GM12891 (cell line): ENCODE data around the gene CD22.
"Not testable (repeated sequence)": the region's sequence is repeated elsewhere in the genome, so short reads cannot be mapped to it uniquely, and the experiment has no call there.

Source experiments
- POLR2A ChIP-seq: IDR thresholded peaks from 2 replicates; pipeline ENCODE4 v1.6.1; 2011; ENCODE audit warnings: low read depth, low read length, control low read depth
- POLR2AphosphoS5 ChIP-seq: IDR thresholded peaks from 2 replicates; pipeline ENCODE4 v1.6.1; 2011; ENCODE audit warnings: low read depth, low read length, control low read depth
- POU2F2 ChIP-seq: IDR thresholded peaks from 2 replicates; pipeline ENCODE4 v1.6.1; 2011; ENCODE audit warnings: low read depth, mild to moderate bottlenecking, control low read depth, low read length, moderate library complexity
- TAF1 ChIP-seq: IDR thresholded peaks from 2 replicates; pipeline ENCODE4 v1.6.1; 2011; ENCODE audit warnings: low read depth, low read length, control low read depth

GRCh38 chr19:35379545-35379944, 50.6 kb downstream of the CD22 start:
- TF ChIP-seq POLR2A, TAF1, POLR2AphosphoS5, POU2F2: not testable (repeated sequence)
